Measurements from ENCODE around the gene GLT1D1.

DNA sequence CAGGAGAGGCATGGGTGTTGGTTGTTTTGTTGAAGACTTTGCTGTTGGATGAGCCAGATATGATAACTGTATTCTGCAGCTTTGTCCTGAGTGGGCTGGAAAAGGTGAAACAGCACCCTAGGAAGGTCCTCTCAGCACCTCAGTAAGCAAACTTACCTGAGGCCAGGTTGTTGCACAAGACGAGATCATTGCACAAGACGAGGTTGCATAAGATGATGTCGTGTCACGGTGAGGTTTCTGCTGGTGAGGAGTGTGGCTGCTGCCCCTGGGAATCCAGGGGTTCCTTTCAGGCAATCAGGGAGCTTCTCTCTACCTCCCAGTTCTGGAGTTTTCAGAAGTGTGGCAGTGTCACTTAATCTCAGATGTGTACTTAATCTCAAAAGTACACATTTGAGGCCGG, 85.6 kb downstream of the GLT1D1 start:
- TF ChIP-seq, protein P1, sequence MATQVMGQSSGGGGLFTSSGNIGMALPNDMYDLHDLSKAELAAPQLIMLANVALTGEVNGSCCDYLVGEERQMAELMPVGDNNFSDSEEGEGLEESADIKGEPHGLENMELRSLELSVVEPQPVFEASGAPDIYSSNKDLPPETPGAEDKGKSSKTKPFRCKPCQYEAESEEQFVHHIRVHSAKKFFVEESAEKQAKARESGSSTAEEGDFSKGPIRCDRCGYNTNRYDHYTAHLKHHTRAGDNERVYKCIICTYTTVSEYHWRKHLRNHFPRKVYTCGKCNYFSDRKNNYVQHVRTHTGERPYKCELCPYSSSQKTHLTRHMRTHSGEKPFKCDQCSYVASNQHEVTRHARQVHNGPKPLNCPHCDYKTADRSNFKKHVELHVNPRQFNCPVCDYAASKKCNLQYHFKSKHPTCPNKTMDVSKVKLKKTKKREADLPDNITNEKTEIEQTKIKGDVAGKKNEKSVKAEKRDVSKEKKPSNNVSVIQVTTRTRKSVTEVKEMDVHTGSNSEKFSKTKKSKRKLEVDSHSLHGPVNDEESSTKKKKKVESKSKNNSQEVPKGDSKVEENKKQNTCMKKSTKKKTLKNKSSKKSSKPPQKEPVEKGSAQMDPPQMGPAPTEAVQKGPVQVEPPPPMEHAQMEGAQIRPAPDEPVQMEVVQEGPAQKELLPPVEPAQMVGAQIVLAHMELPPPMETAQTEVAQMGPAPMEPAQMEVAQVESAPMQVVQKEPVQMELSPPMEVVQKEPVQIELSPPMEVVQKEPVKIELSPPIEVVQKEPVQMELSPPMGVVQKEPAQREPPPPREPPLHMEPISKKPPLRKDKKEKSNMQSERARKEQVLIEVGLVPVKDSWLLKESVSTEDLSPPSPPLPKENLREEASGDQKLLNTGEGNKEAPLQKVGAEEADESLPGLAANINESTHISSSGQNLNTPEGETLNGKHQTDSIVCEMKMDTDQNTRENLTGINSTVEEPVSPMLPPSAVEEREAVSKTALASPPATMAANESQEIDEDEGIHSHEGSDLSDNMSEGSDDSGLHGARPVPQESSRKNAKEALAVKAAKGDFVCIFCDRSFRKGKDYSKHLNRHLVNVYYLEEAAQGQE (IDR thresholded peaks at IDR 0.05; ENCODE audit: insufficient read depth in 1 of 2, low read depth in 2 of 2, low read length in 2 of 2): no peak
- TF ChIP-seq SIN3A (IDR thresholded peaks at IDR 0.05; ENCODE audit: borderline replicate concordance, insufficient read depth, low read length) (no peak), POLR2AphosphoS5 (IDR thresholded peaks at IDR 0.05; ENCODE audit: low read depth, low read length) (no peak), TAF1 (IDR thresholded peaks at IDR 0.05; ENCODE audit: borderline replicate concordance, insufficient read depth, low read length) (no peak), FOXP2 (optimal IDR thresholded peaks at IDR 0.05; ENCODE audit: borderline replicate concordance, extremely low read depth, extremely low read length, insufficient read depth) (no peak)

All from PFSK-1 (cell line).